ENCODE data around the gene TPM3.
"Not testable (repeated sequence)": the region's sequence is repeated elsewhere in the genome, so short reads cannot be mapped to it uniquely, and the experiment has no call there.

TPM3 gene

GRCh38 chr1:154166207-154166606, 25.7 kb downstream of the TPM3 start:
- no peak for DNase-seq (ENCODE audit: low spot score)

GRCh38 chr1:154159554-154159953, 32.3 kb downstream of the TPM3 start:
- DNase-seq (ENCODE audit: low spot score), result no peak

GRCh38 chr1:154158307-154159125, 33.4 kb downstream of the TPM3 start:
- no peak for DNase-seq (ENCODE audit: low spot score)

- no peak for DNase-seq (ENCODE audit: low spot score)
Measured at GRCh38 chr1:154157520-154158306, 34.2 kb downstream of the TPM3 start.

GRCh38 chr1:154155251-154155650, 36.6 kb downstream of the TPM3 start:
- DNase-seq (ENCODE audit: low spot score), result no peak

- no peak for DNase-seq (ENCODE audit: low spot score)
Measured at GRCh38 chr1:154154534-154155191, 37.2 kb downstream of the TPM3 start, which contains the start of gene NUP210L. TSS of gene NUP210L (minus strand) at chr1:154155073.

- DNase-seq (ENCODE audit: low spot score), result no peak
Measured at GRCh38 chr1:154154053-154154452, 37.8 kb downstream of the TPM3 start.

GRCh38 chr1:154151311-154151710, 40.6 kb downstream of the TPM3 start:
- no peak for DNase-seq (ENCODE audit: low spot score)

GRCh38 chr1:154148807-154149206, 43.1 kb downstream of the TPM3 start:
- DNase-seq (ENCODE audit: low spot score), result no peak

GRCh38 chr1:154147505-154147904, 44.4 kb downstream of the TPM3 start:
- DNase-seq (ENCODE audit: low spot score), result not testable (repeated sequence)

GRCh38 chr1:154145986-154146385, 45.9 kb downstream of the TPM3 start:
- DNase-seq (ENCODE audit: low spot score), result no peak

- no peak for DNase-seq (ENCODE audit: low spot score)
Measured at GRCh38 chr1:154142358-154142757, 49.5 kb downstream of the TPM3 start.

- no peak for DNase-seq (ENCODE audit: low spot score)
Measured at GRCh38 chr1:154141240-154141639, 50.7 kb downstream of the TPM3 start.

GRCh38 chr1:154137888-154138287, 54.0 kb downstream of the TPM3 start:
- DNase-seq (ENCODE audit: low spot score), result no peak

- DNase-seq (ENCODE audit: low spot score), result no peak
Measured at GRCh38 chr1:154133256-154133655, 58.6 kb downstream of the TPM3 start.

- no peak for DNase-seq (ENCODE audit: low spot score)
Measured at GRCh38 chr1:154129391-154129970, 62.4 kb downstream of the TPM3 start.

- not testable (repeated sequence) for DNase-seq (ENCODE audit: low spot score)
Measured at GRCh38 chr1:154123205-154123604, 68.7 kb downstream of the TPM3 start.

- DNase-seq (ENCODE audit: low spot score), result no peak
Measured at GRCh38 chr1:154117642-154118041, 74.3 kb downstream of the TPM3 start.

- DNase-seq (ENCODE audit: low spot score), result no peak
Measured at GRCh38 chr1:154115180-154115579, 76.7 kb downstream of the TPM3 start.

Measured in left forelimb (tissue), 1 donor.